Stimulated activated CD4-positive, alpha-beta T cell treated with anti-CD3 and anti-CD28 coated beads, Interleukin-12 subunit alpha, Interleukin-12 subunit beta, amount 100 ng/mL, for 48 hours (primary cell): Measurements from ENCODE around the gene ARPC1A.
"Not testable (repeated sequence)": the region's sequence is repeated elsewhere in the genome, so short reads cannot be mapped to it uniquely, and the experiment has no call there.

Experiments used
- DNase-seq, 3 donors: peaks; one replicate each; pipeline ENCODE4 v3.0.0-alpha.2; 2020; ENCODE audit warnings: low read depth in 2 of 3, low spot score in 1 of 3

The ARPC1A gene

DNA sequence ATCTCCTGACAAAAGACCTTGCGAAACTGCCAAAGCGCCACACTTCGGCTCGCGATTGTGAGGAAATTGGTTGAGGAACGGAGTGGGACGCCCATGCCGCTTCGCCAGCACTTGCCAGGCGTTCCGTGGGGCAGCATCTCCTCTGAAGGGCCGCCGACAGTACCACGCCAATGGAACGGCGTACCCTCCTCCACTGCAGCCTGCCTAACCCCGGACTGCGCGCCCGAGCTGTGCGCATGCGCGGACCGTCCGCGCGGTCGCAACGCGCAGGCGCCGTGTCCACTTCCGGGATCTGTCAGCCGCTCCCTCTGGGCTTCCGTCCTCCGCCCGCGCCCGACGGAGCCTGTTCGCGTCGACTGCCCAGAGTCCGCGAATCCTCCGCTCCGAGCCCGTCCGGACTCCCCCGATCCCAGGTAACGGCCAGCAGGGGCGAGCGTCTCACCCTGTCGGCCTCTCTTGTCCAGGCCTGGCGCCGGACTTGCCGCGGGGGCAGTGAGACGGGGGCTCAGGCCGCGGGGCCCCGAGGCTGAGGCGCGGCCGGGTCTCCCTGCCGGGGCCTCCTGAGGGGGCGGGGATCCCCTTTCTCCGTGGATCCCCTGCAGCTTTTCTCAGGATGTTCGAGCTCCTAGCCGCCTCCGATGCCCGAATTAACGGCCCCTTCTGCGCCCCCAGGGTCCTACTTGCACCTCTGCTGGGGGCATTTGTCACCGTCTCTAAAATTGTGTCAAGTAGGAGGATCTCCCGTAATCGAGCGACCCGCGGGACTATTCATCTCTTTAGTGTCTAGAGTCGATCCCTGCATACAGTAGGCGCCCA is at the start of gene ARPC1A:
Gene ARPC1A, plus strand, starts transcription at position 307 of the 816 bp plus-strand sequence. CDS start 7,456 bp downstream, outside the sequence.
- peak; percentile 78 to 90 (median 86) for DNase-seq

DNA sequence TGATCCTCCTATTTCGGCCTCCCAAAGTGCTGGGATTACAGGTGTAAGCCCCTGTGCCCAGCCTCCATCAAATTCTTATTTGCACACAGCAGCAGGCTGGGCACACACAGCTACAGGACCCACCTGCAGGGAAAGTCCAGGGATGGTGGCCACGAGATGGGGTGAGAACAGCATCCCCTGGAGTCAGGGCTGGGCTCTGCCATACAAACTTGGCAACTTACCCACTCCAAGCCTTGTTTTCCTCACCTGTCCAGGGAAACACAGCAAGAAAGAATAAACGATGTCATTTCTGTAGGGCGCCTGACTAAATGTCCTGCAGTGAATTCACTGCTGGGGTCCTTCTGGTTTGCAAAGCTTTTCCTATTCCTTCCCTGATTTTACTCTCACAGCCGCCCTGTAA is 47.5 kb upstream of the ARPC1A start:
- no peak for DNase-seq

DNA sequence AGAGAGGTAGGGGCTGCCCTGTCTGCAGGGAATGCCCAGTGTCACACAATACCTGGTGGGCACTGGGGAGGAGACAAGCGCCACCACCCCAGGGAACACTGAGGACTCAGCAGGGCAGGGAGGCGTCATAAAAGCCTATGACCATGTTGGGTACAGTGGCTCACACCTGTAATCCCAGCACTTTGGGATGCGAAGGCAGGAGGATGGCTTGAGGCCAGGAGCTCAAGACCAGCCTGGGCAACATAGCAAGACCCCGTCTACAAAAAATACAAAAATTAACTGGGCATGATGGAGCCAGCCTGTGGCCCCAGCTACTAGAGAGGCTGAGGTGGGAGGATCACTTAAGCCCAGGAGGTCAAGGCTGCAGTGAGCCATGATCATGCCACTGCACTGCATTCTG is 41.5 kb upstream of the ARPC1A start:
- not testable (repeated sequence) for DNase-seq

DNA sequence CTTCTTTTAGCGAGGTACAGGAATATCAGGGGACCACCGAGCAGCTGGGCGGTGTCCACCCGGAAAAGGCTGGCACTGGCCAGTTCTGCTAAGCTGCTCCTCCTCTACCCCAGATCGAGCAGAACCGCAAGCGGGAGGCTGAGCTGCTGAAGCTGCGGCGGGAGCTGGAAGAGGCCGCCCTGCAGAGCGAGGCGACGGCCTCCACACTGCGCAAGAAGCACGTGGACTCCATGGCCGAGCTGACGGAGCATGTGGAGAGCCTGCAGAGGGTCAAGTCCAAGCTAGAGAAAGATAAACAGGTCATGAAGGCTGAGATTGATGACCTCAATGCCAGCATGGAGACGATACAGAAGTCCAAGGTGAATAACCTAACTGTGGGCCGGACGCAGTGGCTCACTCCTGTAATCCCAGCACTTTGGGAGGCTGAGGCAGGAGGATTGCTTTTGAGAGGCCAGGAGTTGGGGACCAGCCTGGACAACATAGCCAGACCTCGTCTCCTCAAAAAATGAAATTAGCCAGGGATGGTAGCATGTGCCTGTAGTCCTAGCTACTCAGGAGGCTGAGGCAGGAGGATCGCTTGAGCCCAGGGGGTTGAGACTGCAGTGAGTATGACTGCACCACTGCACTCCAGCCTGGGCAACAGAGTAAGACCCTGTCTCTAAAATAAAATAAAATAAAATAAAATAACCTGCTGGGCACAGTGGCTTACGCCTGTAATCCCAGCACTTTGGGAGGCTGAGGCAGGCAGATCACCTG is 37.7 kb upstream of the ARPC1A start:
- DNase-seq = no peak

DNA sequence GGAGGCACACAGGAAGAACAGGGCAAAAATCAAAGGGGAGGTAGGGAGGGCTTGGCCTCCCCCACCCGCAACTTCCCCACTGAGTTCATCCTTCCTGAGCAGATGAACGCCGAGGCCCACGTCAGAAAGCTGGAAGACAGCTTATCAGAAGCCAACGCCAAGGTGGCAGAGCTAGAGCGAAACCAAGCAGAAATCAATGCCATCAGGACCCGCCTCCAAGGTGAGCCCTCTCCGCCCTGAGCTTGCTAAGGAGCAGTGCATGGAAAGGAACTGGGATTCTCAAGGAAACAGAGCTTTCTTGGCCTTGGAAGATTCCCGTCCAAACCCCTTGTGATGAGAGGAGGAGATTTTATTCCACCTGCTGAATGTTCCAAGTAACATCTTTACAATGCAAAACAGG is 36.5 kb upstream of the ARPC1A start:
- DNase-seq = no peak

DNA sequence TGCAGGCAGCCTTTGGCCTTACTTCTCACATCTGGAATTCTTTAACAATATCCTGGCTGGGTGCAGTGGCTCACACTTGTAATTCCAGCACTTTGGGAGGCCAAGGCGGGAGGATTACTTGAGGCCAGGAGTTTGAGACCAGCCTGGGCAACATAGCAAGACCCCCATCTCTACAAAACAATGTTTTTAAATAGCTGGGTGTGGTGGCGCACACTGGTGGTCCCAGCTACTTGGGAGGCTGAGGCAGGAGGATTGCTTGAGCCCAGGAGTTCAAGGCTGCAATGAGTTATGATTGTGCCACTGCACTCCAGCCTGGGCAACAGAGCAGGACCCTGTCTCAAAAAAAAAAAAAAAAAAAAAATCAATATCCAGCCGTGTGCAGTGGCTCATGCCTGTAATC is 35.5 kb upstream of the ARPC1A start:
- not testable (repeated sequence) for DNase-seq

DNA sequence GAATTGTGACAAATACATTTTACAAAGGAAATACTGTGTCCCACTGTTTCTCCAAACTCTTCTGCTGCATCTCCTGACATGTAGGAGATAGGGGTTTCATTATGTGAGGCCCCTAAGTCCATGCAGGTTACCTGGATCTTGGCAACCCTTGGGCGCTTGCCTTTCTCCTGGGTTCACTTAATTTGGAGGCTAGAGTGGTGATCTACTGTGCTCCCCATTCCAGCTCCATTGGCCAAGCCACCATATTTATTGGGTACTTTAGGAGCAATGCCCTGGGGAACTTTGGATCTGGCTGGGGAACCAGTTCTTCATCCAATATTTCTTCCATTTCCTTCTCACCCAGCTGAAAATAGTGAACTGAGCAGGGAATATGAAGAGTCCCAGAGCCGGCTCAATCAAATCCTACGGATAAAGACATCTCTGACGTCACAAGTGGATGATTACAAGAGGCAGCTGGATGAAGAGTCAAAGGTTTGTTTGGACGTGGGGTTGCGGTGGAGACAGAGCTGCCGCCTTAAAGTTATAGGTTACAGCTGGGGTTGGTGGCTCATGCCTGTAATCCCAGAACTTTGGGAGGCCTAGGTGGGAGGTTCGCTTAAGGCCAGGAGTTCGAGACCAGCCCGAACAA is 34.6 kb upstream of the ARPC1A start:
- DNase-seq = no peak

DNA sequence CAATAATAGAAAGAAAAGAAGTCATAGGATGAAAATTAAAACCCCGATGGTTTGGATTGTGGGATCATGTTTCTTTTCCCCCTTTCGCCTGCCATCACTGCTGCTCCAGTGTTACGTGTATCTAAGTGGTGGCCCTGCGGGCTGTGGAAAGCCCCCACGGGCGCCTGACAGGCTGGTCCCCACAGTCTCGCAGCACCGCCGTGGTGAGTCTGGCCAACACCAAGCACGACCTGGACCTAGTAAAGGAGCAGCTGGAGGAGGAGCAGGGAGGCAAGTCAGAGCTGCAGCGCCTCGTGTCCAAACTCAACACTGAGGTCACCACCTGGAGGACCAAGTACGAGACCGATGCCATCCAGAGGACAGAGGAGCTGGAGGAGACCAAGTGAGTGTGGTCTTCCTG is 33.6 kb upstream of the ARPC1A start:
- no peak for DNase-seq

DNA sequence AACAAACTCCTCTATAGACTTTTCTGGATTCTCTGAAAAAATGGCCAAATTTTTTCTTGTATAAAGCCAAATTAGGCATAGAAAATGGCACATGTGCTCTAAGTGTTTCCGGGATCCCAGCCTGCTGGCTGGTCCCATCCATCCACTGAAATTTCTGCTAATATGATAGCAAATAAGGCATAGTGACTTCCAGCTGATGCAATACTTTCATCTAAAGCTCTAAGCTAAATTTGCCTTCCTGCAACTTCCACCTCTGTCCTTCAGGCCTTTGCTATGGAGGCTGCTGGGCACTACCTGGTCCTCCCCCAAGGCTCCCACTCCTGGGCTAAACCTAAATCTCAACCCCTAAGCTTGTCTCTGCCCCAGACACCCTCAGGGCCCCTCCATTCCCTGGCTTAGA is 32.5 kb upstream of the ARPC1A start:
- DNase-seq = no peak

DNA sequence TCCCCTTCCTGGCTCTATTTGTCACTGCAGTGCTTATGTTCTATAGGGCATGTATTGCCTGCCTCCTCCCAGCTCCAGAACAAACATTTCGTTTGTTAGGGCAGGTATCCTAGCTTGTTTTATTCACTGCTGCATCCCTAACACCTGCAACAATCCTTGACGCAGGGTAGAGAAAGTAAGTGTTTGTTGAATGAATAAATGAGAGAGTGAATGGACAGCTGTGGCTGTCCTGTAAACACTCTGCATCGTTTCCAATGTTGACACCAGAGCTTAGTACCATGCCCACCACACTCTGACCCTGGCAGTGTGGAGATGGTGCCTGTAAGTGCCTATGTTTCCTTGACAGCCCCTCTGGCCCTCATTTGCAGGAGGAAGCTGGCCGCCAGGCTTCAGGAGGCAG is 32.0 kb upstream of the ARPC1A start:
- DNase-seq = no peak

DNA sequence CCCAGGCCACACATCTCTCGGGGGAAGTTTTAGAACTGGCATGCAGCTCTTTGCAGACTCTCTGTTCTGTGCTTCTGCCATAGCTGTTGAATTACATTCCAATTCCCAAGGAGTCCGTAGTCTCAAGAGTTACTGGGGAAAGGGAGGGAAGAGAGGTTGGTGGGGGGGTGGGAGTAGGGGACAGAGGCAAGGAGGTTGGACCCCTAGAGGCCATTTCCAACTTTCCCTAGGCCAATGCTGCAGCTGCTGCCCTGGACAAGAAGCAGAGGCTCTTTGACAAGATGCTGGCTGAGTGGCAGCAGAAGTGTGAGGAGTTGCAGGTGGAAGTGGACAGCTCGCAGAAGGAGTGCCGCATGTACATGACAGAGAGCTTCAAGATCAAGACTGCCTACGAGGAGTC is 29.2 kb upstream of the ARPC1A start:
- DNase-seq = no peak

DNA sequence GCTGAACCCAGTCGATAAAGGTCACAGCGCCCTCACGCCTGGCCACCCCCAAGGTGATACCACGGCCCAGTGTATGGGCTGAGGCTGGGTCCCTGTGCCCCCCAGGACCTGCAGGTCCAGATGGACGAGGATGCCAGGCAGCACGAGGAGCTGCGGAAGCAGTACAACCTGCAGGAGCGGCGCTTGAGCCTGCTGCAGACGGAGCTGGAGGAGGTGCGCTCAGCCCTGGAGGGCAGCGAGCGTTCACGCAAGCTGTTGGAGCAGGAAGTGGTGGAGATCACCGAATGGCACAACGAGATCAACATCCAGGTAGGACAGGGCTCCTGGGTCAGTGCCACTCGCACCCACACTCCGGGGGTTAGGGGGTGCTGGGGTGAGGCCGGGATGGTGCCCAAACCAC is 24.2 kb upstream of the ARPC1A start:
- DNase-seq = no peak

DNA sequence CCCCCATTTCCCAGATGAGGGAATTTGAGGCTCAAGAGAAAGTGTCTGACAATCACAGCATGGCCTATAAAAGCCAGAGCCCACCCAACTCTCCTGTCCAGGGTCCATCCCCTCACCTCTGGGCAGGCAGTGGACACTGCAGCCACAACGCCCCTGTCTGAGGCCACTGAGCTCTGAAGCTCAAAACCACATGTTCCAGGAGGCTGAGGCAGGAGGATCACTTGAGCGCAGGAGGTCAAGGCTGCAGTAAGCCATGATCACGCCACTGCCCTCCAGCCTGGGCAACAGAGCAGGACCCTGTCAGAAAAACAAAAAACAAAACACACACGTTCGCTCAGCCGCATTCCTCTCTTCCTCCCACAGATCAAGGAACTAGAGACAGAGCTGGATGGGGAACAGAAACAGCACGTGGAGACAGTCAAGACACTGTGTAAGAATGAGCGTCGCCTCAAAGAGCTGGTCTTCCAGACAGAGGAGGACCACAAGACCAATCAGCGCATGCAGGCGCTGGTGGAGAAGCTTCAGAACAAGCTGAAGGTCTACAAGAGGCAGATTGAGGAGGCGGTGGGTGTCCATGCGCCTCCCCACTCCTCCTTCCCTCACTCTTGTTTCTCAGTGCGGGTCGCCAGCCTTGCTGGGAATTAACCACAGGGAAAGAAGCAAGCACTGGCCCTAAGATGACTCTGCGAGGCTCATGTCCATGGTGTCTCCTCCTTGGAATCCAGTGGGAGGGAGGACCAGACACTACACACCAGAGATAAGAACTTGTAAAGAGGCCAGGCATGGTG is 20.0 kb upstream of the ARPC1A start:
- DNase-seq = no peak

DNA sequence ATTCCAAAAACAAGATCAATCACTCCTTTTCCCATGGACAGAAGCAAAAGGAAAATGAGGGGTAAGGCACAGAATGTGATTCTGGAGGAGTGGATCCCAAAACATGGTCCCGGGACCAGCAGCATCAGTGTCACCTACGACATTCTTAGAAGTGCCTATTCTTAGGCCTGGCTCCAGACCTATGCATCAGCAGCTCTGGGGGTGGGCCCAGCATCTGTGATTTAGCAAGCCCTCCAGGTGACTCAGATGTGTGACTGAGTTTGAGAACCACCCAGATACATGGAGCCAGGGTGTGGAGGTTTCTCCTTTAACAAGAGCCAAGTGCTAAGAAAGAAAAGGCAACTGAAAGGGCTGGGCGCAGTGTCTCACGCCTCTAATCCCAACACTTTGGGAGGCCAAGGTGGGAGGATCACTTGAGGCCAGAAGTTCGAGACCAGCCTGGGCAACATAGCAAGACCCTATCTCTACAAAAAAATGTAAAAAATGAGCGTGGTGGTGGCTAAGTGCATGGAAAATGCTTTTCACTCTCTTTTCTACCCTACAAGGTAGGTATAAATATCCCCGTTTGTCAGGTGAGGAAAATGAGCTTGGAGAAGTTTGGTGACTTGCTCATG is 17.1 kb upstream of the ARPC1A start:
- no peak for DNase-seq

DNA sequence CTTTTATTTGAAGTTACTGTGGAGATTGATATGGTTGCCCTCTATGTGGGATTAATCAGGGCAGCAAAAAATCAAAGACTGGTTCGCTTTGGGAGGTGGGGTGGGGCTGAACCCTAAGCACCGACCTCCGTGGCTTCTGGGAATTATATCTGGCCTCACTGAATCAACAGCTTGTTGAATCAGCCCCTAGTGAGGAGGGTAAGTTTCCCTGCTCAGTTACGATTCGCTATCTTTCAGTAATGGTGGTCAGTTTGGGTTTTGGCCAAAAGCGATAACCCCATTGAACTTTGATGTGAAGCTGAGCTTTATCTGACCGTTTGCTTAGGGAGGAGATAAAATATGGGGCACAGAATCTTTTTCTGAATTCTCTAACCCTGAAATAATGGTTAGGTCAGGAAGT is 16.6 kb upstream of the ARPC1A start:
- no peak for DNase-seq

DNA sequence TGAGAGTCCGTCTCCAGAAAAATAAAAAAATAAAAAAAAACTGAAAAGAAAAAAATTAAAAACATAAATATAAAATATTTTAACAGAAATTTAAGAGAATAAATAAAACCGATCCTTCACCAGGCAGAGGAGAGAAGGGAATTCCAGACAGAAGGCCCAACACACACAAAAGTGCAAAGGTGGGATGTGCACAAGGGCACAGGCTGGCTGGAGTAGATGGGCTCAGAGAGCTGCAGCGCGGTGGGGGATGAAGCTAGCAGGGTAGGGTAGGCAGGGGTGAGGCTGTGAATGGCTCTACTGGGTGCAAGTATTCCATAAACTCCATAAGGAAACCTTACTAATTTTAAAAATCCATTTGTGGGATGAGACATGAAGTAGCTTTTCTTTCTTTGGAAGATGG is 15.7 kb upstream of the ARPC1A start:
- DNase-seq = no peak

DNA sequence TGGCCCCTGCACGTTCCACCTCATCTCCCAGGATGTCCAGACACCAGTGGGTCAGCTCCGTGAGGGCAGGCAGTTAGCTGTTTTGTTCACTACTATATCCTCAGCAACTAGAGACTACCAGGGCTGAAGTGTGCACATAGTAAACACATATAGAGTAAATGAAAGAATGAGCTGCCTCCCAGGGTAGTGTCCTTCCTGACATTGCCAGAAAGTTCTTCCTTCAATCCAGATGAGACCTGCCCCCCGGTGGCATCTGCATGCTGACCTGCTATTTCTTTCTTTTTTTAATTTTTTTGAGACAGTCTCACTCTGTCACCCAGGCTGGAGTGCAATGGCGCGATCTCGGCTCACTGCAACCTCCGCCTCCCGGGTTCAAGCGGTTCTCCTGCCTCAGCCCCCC is 14.0 kb upstream of the ARPC1A start:
- DNase-seq = no peak

DNA sequence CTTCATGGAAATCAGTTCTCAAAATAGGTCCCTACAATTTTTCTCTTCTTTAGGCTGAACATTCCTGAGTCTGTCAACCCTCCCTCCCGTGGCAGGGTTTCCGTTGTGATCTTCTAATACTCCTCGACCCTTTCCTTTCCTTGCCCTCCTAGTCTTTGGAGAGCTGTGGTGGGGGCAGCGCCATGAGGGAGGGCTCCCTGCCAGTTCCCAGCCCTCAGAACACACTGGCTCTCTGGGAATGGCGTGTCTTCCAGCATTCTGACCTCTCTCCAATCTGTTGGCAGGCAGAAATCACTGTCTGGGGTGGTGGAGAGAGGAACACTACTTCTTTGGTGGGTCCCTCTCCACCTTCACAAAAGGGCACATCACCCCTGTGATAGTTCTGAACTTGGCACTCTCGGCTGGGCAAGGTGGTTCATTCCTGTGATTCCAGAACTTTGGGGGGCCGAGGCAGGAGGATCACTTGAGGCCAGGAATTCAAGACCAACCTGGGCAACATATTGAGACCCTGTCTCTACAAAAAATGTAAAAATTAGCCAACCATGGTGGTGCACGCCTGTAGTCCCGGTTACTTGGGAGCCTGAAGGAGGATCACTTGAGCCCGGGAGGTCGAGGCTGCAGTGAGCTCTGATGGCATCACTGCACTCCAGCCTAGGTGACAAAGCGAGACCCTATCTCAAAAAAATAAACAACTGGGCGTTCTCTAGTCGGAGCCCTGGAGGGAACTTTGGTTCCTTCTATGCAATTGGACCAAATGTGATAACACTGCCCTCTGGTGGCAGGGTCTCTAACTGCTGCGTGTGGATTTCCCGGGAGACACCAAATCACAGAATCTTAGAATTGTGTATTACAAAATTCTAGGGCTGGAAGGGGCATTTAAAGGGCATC is 13.1 kb upstream of the ARPC1A start:
- DNase-seq = peak; percentile 47 to 85 (median 53)

DNA sequence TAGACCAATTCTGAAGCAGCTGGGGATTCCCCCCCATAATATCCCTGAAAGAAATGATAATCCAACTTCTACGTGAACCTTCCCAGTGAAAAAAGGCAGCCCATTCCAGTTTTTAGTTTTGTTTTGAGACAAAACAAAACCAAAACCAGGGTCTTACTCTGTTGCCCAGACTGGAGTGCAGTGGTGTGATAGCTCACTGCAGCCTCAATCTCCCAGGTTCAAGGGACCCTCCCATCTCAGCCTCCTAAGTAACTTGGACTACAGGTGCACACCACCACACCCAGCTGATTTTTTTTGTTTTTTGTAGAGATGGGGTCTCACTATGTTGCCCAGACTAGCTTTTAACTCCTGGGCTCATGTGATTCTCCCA is 12.5 kb upstream of the ARPC1A start:
- DNase-seq = no peak

DNA sequence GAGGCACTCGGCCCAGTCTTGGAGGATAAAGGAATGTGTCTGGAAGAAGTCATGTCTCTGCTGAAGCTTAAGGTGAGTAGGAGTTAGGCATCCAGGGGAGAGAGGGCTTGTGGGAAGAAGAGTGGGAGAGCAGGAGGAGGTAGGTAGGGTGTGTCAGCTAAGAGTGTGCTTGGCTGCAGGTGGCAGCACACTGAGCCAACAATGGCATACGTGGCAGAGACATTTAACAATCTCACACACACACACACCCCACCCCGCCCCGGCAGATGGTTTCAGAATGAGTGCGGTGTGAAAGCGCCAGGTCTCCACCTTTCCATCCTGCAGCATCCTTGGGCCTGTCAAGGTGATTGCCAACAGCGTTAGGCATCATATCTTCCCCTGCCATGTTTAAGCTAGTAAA is 11.2 kb upstream of the ARPC1A start:
- peak in 2 of 3 donors; percentile 26 to 29 for DNase-seq
